H1 (cell line): ENCODE measurements around the gene TTC3. TPM values are rescaled to one million over a fixed set of nuclear protein-coding genes. Genes with fewer than 3 reads are reported as not detected.

Experiments used
- CTCF ChIA-PET: fragments of 300-600 bp; sonication (Branson Sonifier 250); formaldehyde crosslinking; loops from one replicate; lab custom pipeline; 2021; ENCODE audit not compliant: partially characterized antibody; lab: Charles Lee
- POLR2A ChIA-PET: fragments of 300-600 bp; sonication (Branson Sonifier 250); formaldehyde crosslinking; loops from one replicate; lab custom pipeline; 2021; ENCODE audit warnings: inconsistent platforms; ENCODE audit not compliant: partially characterized antibody; lab: Charles Lee
- DNase-seq, 2 experiments: peaks; one replicate each; pipeline versions ENCODE4 v3.0.0 to v3.0.0-alpha.2; 2010 to 2022; ENCODE audit warnings: low spot score in 2 of 2, low read depth in 1 of 2, mixed read lengths in 1 of 2
- FAIRE-seq: peaks from 2 replicates; lab custom pipeline; 2011; peaks lifted over from hg19 to GRCh38; lab: Jason Lieb, UNC
- H2AFZ ChIP-seq: 2 replicates; pipeline ENCODE4 v1.8.1; 2012; ENCODE audit warnings: low read length, inconsistent platforms
- H2AK5ac ChIP-seq: 2 replicates; pipeline ENCODE4 v1.6.1; 2013; ENCODE audit warnings: low read depth, low read length
- H2BK120ac ChIP-seq: replicated peaks from 2 replicates; pipeline ENCODE3; 2013; ENCODE audit warnings: low read depth, low read length, inconsistent platforms
- H2BK12ac ChIP-seq: 2 replicates; pipeline ENCODE4 v1.6.1; 2013; ENCODE audit warnings: low read depth, low read length
- H2BK15ac ChIP-seq: 2 replicates; pipeline ENCODE4 v1.6.1; 2013; ENCODE audit warnings: low read length
- H2BK20ac ChIP-seq: 2 replicates; pipeline ENCODE4 v1.6.1; 2013; ENCODE audit warnings: low read length
- H2BK5ac ChIP-seq: 2 replicates; pipeline ENCODE4 v1.6.1; 2013; ENCODE audit warnings: low read depth, low read length
- H3K14ac ChIP-seq: 2 replicates; pipeline ENCODE4 v1.6.1; 2013; ENCODE audit warnings: inconsistent platforms; ENCODE audit not compliant: insufficient read length
- H3K18ac ChIP-seq: 2 replicates; pipeline ENCODE4 v1.6.1; 2013; ENCODE audit warnings: low read length; ENCODE audit errors: extremely low read depth
- H3K23ac ChIP-seq: 2 replicates; pipeline ENCODE4 v1.6.1; 2013; ENCODE audit warnings: inconsistent platforms; ENCODE audit not compliant: insufficient read length
- H3K23me2 ChIP-seq: 2 replicates; pipeline ENCODE4 v1.6.1; 2013; ENCODE audit warnings: low read depth, low read length
- H3K27ac ChIP-seq: 2 replicates; pipeline ENCODE4 v1.6.1; 2011; ENCODE audit warnings: low read depth, low read length, inconsistent platforms
- H3K27me3 ChIP-seq, 4 experiments: replicated peaks in 1 of 4; 1 replicate in 1 of 4; 2 replicates in 3 of 4; pipeline versions ENCODE4 v1.6.1 to v1.8.1; 2011 to 2013; ENCODE audit warnings: low read length in 3 of 4, mild to moderate bottlenecking in 3 of 4, inconsistent platforms in 2 of 4, mixed read lengths in 2 of 4, moderate library complexity in 1 of 4; ENCODE audit not compliant: control insufficient read depth in 3 of 4, insufficient read depth in 3 of 4; ENCODE audit errors: extremely low read depth in 1 of 4
- H3K36me3 ChIP-seq, 4 experiments: 2 replicates each; pipeline versions ENCODE4 v1.6.1 to v1.8.1; 2011 to 2013; ENCODE audit warnings: mild to moderate bottlenecking in 4 of 4, low read length in 3 of 4, moderate library complexity in 2 of 4, control low read depth in 1 of 4, inconsistent platforms in 1 of 4; ENCODE audit not compliant: insufficient read depth in 4 of 4, control insufficient read depth in 2 of 4
- H3K4ac ChIP-seq: replicated peaks from 2 replicates; pipeline ENCODE3; 2013; ENCODE audit warnings: low read length, low read depth, mixed read lengths, inconsistent platforms; ENCODE audit not compliant: insufficient read length
- H3K4me1 ChIP-seq, 4 experiments: replicated peaks in 1 of 4; 1 replicate in 1 of 4; 2 replicates in 3 of 4; pipeline versions ENCODE4 v1.6.1 to v1.8.1; 2011 to 2013; ENCODE audit warnings: low read length in 3 of 4, inconsistent platforms in 2 of 4, mixed read lengths in 1 of 4; ENCODE audit not compliant: insufficient read depth in 4 of 4, control insufficient read depth in 3 of 4
- H3K4me2 ChIP-seq, 2 experiments: 2 replicates each; pipeline versions ENCODE4 v1.6.1 to v1.8.1; 2011 to 2013; ENCODE audit warnings: low read depth in 2 of 2, low read length in 2 of 2, control low read depth in 1 of 2, inconsistent platforms in 1 of 2, mild to moderate bottlenecking in 1 of 2; ENCODE audit not compliant: insufficient read depth in 1 of 2
- H3K4me3 ChIP-seq, 4 experiments: fragments of 200-600, 300-600 bp in 1 of 4; sonication (generic), shearing (Covaris generic), sonication (Bioruptor Twin) in 1 of 4; 2 replicates each; pipeline versions ENCODE4 v1.5.1 to v1.8.1; 2011 to 2016; ENCODE audit warnings: low read length in 4 of 4, low read depth in 3 of 4, control low read depth in 2 of 4, inconsistent platforms in 2 of 4, mild to moderate bottlenecking in 2 of 4, mixed read lengths in 1 of 4, moderate library complexity in 1 of 4; ENCODE audit not compliant: insufficient read depth in 2 of 4; ENCODE audit errors: extremely low read depth in 1 of 4
- H3K56ac ChIP-seq: replicated peaks from 2 replicates; pipeline ENCODE3; 2013; ENCODE audit warnings: low read depth, mild to moderate bottlenecking, mixed read lengths, low read length, inconsistent platforms; ENCODE audit not compliant: insufficient read length
- H3K79me1 ChIP-seq: 2 replicates; pipeline ENCODE4 v1.6.1; 2013; ENCODE audit warnings: low read depth, low read length, control low read depth
- H3K79me2 ChIP-seq, 2 experiments: 2 replicates each; pipeline versions ENCODE4 v1.6.1 to v1.8.1; 2012 to 2013; ENCODE audit warnings: low read length in 2 of 2, mild to moderate bottlenecking in 2 of 2, inconsistent platforms in 1 of 2; ENCODE audit not compliant: insufficient read depth in 2 of 2, control insufficient read depth in 1 of 2
- H3K9ac ChIP-seq, 4 experiments: replicated peaks in 1 of 4; 1 replicate in 1 of 4; 2 replicates in 3 of 4; pipeline versions ENCODE4 v1.6.1 to v1.8.1; 2011 to 2013; ENCODE audit warnings: low read depth in 3 of 4, low read length in 3 of 4, control low read depth in 2 of 4, mild to moderate bottlenecking in 2 of 4, moderate library complexity in 2 of 4, inconsistent platforms in 1 of 4; ENCODE audit errors: extremely low read depth in 1 of 4
- H3K9me3 ChIP-seq, 2 experiments: 2 replicates each; pipeline versions ENCODE4 v1.6.1 to v1.8.1; 2012 to 2013; ENCODE audit warnings: mild to moderate bottlenecking in 2 of 2, moderate library complexity in 2 of 2, control low read depth in 1 of 2, inconsistent platforms in 1 of 2, low read depth in 1 of 2, low read length in 1 of 2, mixed read lengths in 1 of 2; ENCODE audit not compliant: insufficient read depth in 2 of 2
- H4K20me1 ChIP-seq, 2 experiments: replicated peaks in 1 of 2; 2 replicates each; pipeline versions ENCODE3 to v1.8.1; 2011 to 2013; ENCODE audit warnings: inconsistent platforms in 2 of 2, low read length in 2 of 2, mild to moderate bottlenecking in 1 of 2; ENCODE audit not compliant: insufficient read depth in 2 of 2, control insufficient read depth in 1 of 2
- H4K5ac ChIP-seq: 2 replicates; pipeline ENCODE4 v1.6.1; 2013; ENCODE audit warnings: low read length, low read depth, mixed read lengths, inconsistent platforms; ENCODE audit not compliant: insufficient read length
- H4K8ac ChIP-seq: 2 replicates; pipeline ENCODE4 v1.8.0; 2013; ENCODE audit warnings: mild to moderate bottlenecking, moderate library complexity, low read length, inconsistent platforms; ENCODE audit not compliant: insufficient read depth; ENCODE audit errors: extremely low read depth
- H4K91ac ChIP-seq: replicated peaks from 2 replicates; pipeline ENCODE3; 2013; ENCODE audit warnings: low read length, mixed read lengths, inconsistent platforms; ENCODE audit not compliant: insufficient read length
- ASH2L ChIP-seq: fragments of 200-600, 300-600 bp; sonication (generic); IDR thresholded peaks from one replicate; pipeline ENCODE4 v1.7.1; 2017; ENCODE audit warnings: low read length
- BACH1 ChIP-seq: IDR thresholded peaks from 2 replicates; pipeline ENCODE4 v1.6.1; 2012; ENCODE audit warnings: low read length, improper control_type of control experiment
- CREB1 ChIP-seq: IDR thresholded peaks from 2 replicates; pipeline ENCODE4 v1.6.1; 2012; ENCODE audit warnings: inconsistent platforms
- EGR1 ChIP-seq: IDR thresholded peaks from 2 replicates; pipeline ENCODE4 v1.6.1; 2011; ENCODE audit warnings: low read depth, low read length, borderline replicate concordance
- FOSL1 ChIP-seq: IDR thresholded peaks from 2 replicates; pipeline ENCODE4 v1.6.1; 2011; ENCODE audit warnings: mild to moderate bottlenecking, low read depth, low read length, moderate library complexity; ENCODE audit not compliant: insufficient read depth
- NANOG ChIP-seq: IDR thresholded peaks from 2 replicates; pipeline ENCODE4 v1.6.1; 2011; ENCODE audit warnings: low read length, low read depth, mild to moderate bottlenecking, inconsistent platforms; ENCODE audit not compliant: insufficient read depth, poor library complexity, severe bottlenecking
- POLR2AphosphoS5 ChIP-seq: IDR thresholded peaks from 2 replicates; pipeline ENCODE4 v1.6.1; 2011; ENCODE audit warnings: low read depth, low read length
- RXRA ChIP-seq: IDR thresholded peaks from 2 replicates; pipeline ENCODE4 v1.6.1; 2011; ENCODE audit warnings: low read depth, mild to moderate bottlenecking, low read length, moderate library complexity; ENCODE audit not compliant: insufficient read depth
- SAP30 ChIP-seq: fragments of 300-600 bp; sonication (generic); IDR thresholded peaks from 2 replicates; pipeline ENCODE4 v1.7.1; 2012; ENCODE audit warnings: low read length, moderate library complexity, mild to moderate bottlenecking, inconsistent platforms; ENCODE audit not compliant: insufficient read depth, insufficient replicate concordance
- SP4 ChIP-seq: IDR thresholded peaks from 2 replicates; pipeline ENCODE4 v1.6.1; 2012; ENCODE audit warnings: low read length, inconsistent platforms
- ZNF274 ChIP-seq: IDR thresholded peaks from 2 replicates; pipeline ENCODE4 v1.7.0; 2012; ENCODE audit warnings: low read length, borderline replicate concordance; ENCODE audit errors: extremely low read depth
- WGBS, 2 experiments: shearing (Covaris generic) in 1 of 2; methylation state at CpG; one replicate each; pipeline versions ENCODE4 v1.1.6 to v1.1.7; 2013 to 2015; ENCODE audit warnings: low lambda C conversion rate in 2 of 2, mixed read lengths in 2 of 2, inconsistent platforms in 1 of 2, low coverage in 1 of 2, missing lambda C conversion rate in 1 of 2; ENCODE audit not compliant: insufficient replicate concordance in 2 of 2, insufficient coverage in 1 of 2, insufficient read length in 1 of 2; ENCODE audit errors: extremely low coverage in 1 of 2, missing lambda C conversion rate in 1 of 2; 5-methylcytosine and 5-hydroxymethylcytosine counted together
- polyA plus RNA-seq, 7 experiments: library from polyadenylated mRNA; depleted of rRNA in 3 of 7; stranded (reverse) in 5 of 7; unstranded in 2 of 7; fragments of >200 nt in 5 of 7; fragments of 200-250 nt in 2 of 7; gene quantifications; 1 replicate in 5 of 7; 2 replicates in 1 of 7; 4 replicates in 1 of 7; pipeline versions ENCODE4 v1.2.1 to v1.2.3, GENCODE V29; 2011 to 2013; ENCODE audit warnings: missing spikeins in 2 of 7, mixed read lengths in 2 of 7
- total RNA-seq: library from RNA; stranded (reverse); fragmentation: NEBNext Ultra II Directional; extraction: Animal tissue kit (Norgen Biotek cat#: 25700); gene quantifications from 2 replicates; pipeline ENCODE4 v1.2.1, GENCODE V29; 2021

TTC3 gene
- total and polyA plus RNA-seq, 2 of the 8 experiments (the other 6 are each of a cell fraction or from before 2014, with no cell fraction given) = 11.0 to 36.2 TPM

DNA sequence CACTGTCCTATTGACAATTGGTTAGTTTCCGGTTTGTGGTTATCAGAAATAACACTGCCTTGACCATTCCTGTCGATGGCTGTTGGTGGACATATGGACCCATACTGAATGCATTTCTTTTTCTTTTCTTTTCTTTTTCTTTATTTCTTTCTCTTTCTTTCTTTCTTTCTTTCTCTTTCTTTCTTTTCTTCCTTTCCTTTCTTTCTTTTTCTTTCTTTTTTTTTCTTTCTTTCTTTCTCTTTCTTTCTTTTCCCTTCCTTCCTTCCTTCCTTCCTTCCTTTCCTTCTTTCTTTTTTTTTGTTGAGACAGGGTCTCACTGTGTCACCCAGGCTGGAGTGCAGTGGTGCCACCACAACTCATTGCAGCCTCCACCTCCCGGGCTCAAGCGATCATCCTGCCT lies 42.2 kb upstream of the TTC3 start:
- no peaks in the 10 kb centered on the region for H3K36me3 ChIP-seq
- no peak overlapping the region for H2BK15ac ChIP-seq
- H3K23ac ChIP-seq = no peak overlapping the region
- no peak overlapping the region for H3K18ac ChIP-seq
- CTCF ChIA-PET = interaction anchor here (1.7 kb wide), 1 partner anchor 21 kb away, joined by 4 read pairs; no protein-coding TSS in a partner anchor
- H2BK5ac ChIP-seq = no peak overlapping the region
- H3K4ac ChIP-seq = no peak overlapping the region
- no peak overlapping the region for H3K4me3 ChIP-seq
- no peak overlapping the region for H3K27ac ChIP-seq
- POLR2A ChIA-PET = no interaction called here
- TF ChIP-seq SP4 (no peak), ASH2L (no peak), NANOG (no peak), BACH1 (no peak), SAP30 (no peak), ZNF274 (no peak), POLR2AphosphoS5 (no peak), EGR1 (no peak), FOSL1 (no peak), CREB1 (no peak), RXRA (no peak)
- no peak overlapping the region for H3K4me2 ChIP-seq
- no peak overlapping the region for H2BK120ac ChIP-seq
- no peaks in the 10 kb centered on the region for H4K20me1 ChIP-seq
- no peak overlapping the region for H2BK20ac ChIP-seq
- DNase-seq = no peak
- H3K14ac ChIP-seq = no peak overlapping the region
- no peak overlapping the region for H4K8ac ChIP-seq
- no peaks in the 10 kb centered on the region for H3K27me3 ChIP-seq
- H3K9me3 ChIP-seq = no peaks in the 10 kb centered on the region
- no peak overlapping the region for H3K56ac ChIP-seq
- no peaks in the 10 kb centered on the region for H3K4me1 ChIP-seq
- H2AFZ ChIP-seq = no peak overlapping the region
- no peak overlapping the region for H2AK5ac ChIP-seq
- H3K23me2 ChIP-seq = peaks cover 1% of the 10 kb centered on the region; the same call in 1 of the 2 replicates
- no peak for FAIRE-seq
- H3K79me2 ChIP-seq = no peaks in the 10 kb centered on the region
- H4K91ac ChIP-seq = no peak overlapping the region
- H2BK12ac ChIP-seq = no peak overlapping the region
- no peaks in the 10 kb centered on the region for H3K79me1 ChIP-seq
- H4K5ac ChIP-seq = no peak overlapping the region
- WGBS, 2 experiments = 96% methylated on average over 4 of the region's 4 CpGs; no CpG with 5 or more reads in 1 of the 2 experiments
- H3K9ac ChIP-seq = no peak overlapping the region
